DND-41 (cell line): Measurements from ENCODE around the gene ICAM5.

Experiments used
- EZH2 ChIP-seq: IDR thresholded peaks from 3 replicates; pipeline ENCODE4 v1.6.1; 2012; ENCODE audit warnings: borderline replicate concordance, low read depth, mild to moderate bottlenecking, moderate library complexity, low read length, inconsistent platforms; ENCODE audit not compliant: severe bottlenecking
- TF ChIP-seq, protein P1 (sequence below): IDR thresholded peaks from 2 replicates; pipeline ENCODE4 v1.5.1; 2012; ENCODE audit warnings: borderline replicate concordance, low read length, moderate library complexity, mild to moderate bottlenecking; ENCODE audit not compliant: poor library complexity, severe bottlenecking; ENCODE audit errors: extremely low read depth

DNA sequence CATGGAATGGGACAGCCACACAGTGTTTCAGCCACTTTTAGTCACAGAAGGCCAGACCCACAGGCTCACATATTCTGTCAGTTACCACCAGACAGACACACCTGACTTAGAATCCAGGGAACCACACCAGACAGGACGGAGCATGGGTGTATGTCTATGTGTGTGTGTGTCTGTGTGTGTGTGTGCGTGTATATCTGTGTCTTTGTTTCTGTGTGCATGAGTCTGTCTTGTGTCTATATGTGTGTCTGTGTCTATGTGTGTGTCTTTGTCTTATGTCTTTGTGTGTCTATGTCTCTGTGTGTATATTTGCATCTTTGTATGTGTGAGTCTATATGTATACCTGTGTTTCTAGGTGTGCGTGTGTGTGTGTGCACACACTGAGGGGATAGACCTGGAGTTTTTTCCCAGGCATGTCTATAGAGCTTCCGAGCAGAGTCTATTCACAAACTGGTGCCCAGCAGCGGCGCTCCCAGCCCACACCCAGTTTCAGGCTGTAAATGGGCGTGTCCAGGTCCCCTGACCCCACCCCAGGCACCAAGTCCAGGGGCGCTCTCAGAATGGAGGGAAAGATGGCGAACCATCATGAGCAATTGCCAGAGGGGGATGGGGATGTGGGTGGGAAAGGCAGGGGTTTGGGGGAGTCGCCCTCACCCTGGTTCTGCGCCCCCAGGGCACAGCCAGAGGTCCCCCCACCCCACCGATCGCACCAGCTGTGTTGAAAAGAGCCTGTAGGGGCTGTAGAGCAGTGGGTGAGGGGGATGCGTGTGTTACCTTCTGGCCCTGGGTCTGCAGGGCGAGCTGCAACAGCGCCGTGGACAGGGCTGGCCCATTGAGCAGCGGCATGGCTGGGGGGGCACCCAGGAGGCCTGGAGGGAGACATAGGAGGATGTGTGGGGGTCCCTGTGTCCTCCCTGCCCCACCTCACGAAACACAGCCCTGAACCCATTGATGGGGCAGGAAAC lies 32.4 kb downstream of the ICAM5 start:
- TF ChIP-seq, protein P1, sequence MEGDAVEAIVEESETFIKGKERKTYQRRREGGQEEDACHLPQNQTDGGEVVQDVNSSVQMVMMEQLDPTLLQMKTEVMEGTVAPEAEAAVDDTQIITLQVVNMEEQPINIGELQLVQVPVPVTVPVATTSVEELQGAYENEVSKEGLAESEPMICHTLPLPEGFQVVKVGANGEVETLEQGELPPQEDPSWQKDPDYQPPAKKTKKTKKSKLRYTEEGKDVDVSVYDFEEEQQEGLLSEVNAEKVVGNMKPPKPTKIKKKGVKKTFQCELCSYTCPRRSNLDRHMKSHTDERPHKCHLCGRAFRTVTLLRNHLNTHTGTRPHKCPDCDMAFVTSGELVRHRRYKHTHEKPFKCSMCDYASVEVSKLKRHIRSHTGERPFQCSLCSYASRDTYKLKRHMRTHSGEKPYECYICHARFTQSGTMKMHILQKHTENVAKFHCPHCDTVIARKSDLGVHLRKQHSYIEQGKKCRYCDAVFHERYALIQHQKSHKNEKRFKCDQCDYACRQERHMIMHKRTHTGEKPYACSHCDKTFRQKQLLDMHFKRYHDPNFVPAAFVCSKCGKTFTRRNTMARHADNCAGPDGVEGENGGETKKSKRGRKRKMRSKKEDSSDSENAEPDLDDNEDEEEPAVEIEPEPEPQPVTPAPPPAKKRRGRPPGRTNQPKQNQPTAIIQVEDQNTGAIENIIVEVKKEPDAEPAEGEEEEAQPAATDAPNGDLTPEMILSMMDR: no peak
- TF ChIP-seq EZH2: no peak
